NCI-H2081 (cell line): Measurements from ENCODE around the gene SPNS3.

Experiments
- DNase-seq, 2 experiments: peaks; one replicate each; lab custom pipeline; 2025; lab: John Stamatoyannopoulos, UW

Gene SPNS3

GRCh38 chr17:4469552-4469951, 35.8 kb downstream of the SPNS3 start:
- no peak for DNase-seq

GRCh38 chr17:4472286-4472685, 38.5 kb downstream of the SPNS3 start:
- no peak for DNase-seq

GRCh38 chr17:4474093-4474492, 40.4 kb downstream of the SPNS3 start:
- DNase-seq, result no peak

- no peak for DNase-seq
Observed at GRCh38 chr17:4475001-4475400, 41.3 kb downstream of the SPNS3 start.

GRCh38 chr17:4475463-4475862, 41.7 kb downstream of the SPNS3 start:
- DNase-seq, result no peak

GRCh38 chr17:4476017-4476416, 42.3 kb downstream of the SPNS3 start:
- DNase-seq, result no peak

GRCh38 chr17:4476511-4477070, 42.9 kb downstream of the SPNS3 start:
- no peak for DNase-seq

- DNase-seq, result no peak
Observed at GRCh38 chr17:4477255-4477791, 43.6 kb downstream of the SPNS3 start.

GRCh38 chr17:4478318-4478830, 44.6 kb downstream of the SPNS3 start:
- DNase-seq, result no peak

GRCh38 chr17:4479340-4479981, 45.7 kb downstream of the SPNS3 start:
- DNase-seq, result no peak

GRCh38 chr17:4479982-4480751, 46.4 kb downstream of the SPNS3 start:
- DNase-seq, result no peak

GRCh38 chr17:4480929-4481898, 47.5 kb downstream of the SPNS3 start:
- no peak for DNase-seq

- DNase-seq, result no peak
Observed at GRCh38 chr17:4482338-4483011, 48.7 kb downstream of the SPNS3 start.

GRCh38 chr17:4483012-4483840, 49.5 kb downstream of the SPNS3 start:
- DNase-seq, result peak in 1 of 2 experiments; percentile 44

GRCh38 chr17:4485676-4486646, 52.2 kb downstream of the SPNS3 start:
- DNase-seq, result no peak

- DNase-seq, result no peak
Observed at GRCh38 chr17:4487296-4487695, 53.6 kb downstream of the SPNS3 start.

GRCh38 chr17:4487820-4488716, 54.3 kb downstream of the SPNS3 start:
- no peak for DNase-seq
